Erythroblast (primary cell): ENCODE data around the gene RAC2.

Experiments used
- DNase-seq, 2 experiments: peaks; one replicate each; lab custom pipeline; 2025; lab: John Stamatoyannopoulos, UW
- GATA1 ChIP-seq: IDR thresholded peaks from 2 replicates; pipeline ENCODE4 v1.6.1; 2011; ENCODE audit warnings: low read depth, mild to moderate bottlenecking, control low read depth, low read length, moderate library complexity
- POLR2A ChIP-seq: IDR thresholded peaks from 2 replicates; pipeline ENCODE4 v1.6.1; 2011; ENCODE audit warnings: mild to moderate bottlenecking, low read length

The RAC2 gene

DNA sequence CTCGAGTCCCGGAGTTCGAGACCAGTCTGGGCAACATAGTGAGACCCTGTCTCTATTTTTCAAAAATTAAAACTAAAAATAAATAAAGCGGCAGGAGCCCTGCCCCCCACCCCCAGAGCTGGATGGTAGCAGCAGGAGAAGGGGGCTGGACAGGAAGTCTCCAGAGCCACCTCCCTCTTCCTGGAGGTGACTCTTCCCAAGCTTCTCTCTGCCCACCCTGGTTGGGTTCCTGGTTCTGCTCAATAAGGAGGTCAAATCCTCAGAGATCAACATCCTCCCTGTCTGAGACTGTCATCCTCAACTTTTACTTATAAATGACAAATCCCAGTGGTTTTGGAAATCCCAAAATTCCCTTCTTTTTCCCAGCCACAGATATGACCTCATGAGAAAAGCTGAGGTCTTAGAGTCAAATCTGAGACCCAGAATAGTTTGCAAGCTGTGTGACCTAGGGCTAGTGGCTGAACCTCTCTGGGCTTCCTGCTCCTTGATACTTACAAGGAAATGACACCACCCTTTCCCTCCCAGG lies 57.0 kb downstream of the RAC2 start:
- DNase-seq, result no peak
- no peak for TF ChIP-seq GATA1
- no peak for TF ChIP-seq POLR2A

DNA sequence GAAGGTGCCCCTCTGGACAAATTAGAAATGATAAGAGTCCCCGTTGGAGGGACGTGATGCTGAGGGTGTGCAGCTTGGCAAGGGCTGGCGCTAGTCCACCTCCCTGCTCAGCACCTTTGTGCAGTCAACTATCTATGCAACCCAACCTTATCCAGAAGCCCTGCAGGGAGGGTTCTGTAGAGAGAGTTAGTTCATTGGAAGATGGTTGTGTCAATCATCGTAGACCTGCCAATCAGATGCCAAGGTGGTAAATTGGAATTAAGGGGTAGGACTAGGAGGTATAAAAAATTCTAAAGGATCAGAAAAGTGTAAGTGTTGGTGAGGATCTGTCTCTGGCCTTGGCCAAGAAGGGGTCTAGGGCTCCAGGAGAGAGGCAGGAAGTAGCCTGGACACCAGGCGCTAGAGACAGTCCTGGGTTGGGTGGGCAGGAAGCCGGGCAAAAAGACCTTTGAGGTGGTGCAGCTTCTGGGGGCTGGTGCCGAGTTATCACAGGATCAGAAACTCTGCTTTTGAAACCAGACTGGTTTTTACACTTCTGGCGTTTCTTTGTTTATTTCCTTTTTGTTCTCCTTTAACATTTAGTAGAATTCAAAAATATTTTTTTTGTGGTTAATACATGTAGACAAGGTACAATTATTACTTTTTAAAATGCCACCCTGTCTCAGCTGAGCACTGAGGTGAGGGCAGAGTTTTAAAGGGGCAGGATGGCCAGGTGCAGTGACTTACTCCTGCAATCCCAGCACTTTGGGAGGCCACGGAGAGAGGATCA lies 57.7 kb downstream of the RAC2 start:
- DNase-seq, result peak; percentile 81 to 85
- TF ChIP-seq GATA1, result no peak
- no peak for TF ChIP-seq POLR2A

- no peak for DNase-seq
- TF ChIP-seq POLR2A (no peak), GATA1 (no peak)
These were observed 58.3 kb downstream of the RAC2 start for GRCh38 chr22:37185646-37186227.

DNA sequence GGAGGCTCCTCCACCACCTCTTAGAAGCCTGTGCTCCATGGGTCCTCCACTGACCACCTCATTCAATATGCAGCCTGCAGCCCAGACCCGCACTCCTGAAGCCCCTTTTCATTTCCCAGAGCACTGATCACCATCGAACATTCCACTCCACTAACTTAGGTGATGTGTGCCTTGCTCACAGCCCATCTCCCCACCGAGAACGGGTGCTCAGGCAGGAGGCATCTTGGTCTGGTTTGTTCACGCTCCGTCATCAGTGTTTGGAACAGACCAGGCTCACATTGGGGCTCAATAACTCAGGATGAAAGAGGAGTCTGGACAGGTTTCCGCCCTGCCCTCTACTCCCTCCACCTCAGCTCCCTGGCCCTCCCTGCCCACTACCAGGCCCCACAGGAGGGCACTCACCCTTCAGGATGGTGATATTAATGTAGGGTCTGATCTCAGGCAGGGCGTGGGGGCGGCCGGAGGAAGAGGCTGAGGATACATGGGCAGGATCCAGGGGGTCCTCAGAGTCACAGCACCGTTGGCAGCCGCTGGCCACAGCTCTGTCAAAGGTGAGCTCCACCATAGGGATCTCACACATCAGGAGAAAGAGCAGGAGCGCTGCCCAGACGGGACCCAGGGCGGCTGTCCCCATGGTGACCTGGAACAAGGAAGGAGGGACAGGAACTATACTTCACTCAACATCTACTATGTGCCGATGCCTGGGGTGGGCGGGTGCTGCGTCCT lies 59.1 kb downstream of the RAC2 start:
- DNase-seq, result no peak
- no peak for TF ChIP-seq POLR2A
- no peak for TF ChIP-seq GATA1

DNA sequence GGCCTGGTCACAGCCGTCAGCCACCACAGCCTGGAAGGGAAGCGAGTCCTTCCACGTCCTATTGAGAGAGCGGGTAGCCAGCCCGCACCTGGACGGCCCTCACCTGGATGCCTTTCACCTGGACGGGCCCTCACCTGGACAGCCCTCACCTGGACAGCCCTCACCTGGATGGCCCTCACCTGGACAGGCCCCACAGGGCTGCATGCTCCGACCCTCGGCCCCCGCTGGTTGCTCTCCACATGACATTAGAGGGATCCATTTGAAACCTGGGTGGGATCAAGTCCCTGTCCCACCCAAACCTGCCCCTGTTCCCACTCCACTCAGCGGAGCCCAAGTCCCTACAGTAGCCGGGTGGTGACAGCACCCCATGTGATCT lies 59.7 kb downstream of the RAC2 start:
- TF ChIP-seq GATA1, result no peak
- no peak for TF ChIP-seq POLR2A
- no peak for DNase-seq

GRCh38 chr22:37183432-37184379 lies 60.4 kb downstream of the RAC2 start:
- TF ChIP-seq GATA1 (no peak), POLR2A (no peak)
- DNase-seq, result no peak

DNA sequence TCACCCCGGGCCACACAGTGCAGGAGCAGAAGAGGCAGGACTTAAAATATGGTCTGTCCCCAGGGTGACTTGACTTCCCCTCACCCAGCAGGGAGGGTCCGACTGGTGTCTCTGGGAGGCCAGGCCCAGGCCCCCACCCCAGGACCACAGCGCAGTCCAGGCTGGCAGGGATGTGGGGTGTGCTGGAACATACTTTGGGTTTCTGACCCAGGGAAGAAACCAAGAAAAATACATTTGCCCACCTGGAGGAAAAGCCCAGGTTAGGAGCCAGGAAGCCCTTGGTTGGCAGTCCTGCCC lies 61.2 kb downstream of the RAC2 start:
- TF ChIP-seq GATA1, result no peak
- TF ChIP-seq POLR2A, result no peak
- DNase-seq, result no peak

- DNase-seq, result no peak
- TF ChIP-seq GATA1, result no peak
- no peak for TF ChIP-seq POLR2A
These were observed 61.7 kb downstream of the RAC2 start for GRCh38 chr22:37182101-37182948.

- no peak for DNase-seq
- no peak for TF ChIP-seq POLR2A
- no peak for TF ChIP-seq GATA1
These were observed 62.4 kb downstream of the RAC2 start for GRCh38 chr22:37181681-37182080.

GRCh38 chr22:37180531-37181231 lies 63.4 kb downstream of the RAC2 start:
- TF ChIP-seq GATA1 (no peak), POLR2A (no peak)
- no peak for DNase-seq

GRCh38 chr22:37179622-37180420 lies 64.2 kb downstream of the RAC2 start:
- no peak for TF ChIP-seq GATA1
- DNase-seq, result no peak
